ENCODE data around the gene FAM227B. TPM values are rescaled to one million over a fixed set of nuclear protein-coding genes. Genes with fewer than 3 reads are reported as not detected.

Gene FAM227B
- total and polyA plus RNA-seq, 2 of the 13 experiments (the other 11 are each of a cell fraction or from before 2014, with no cell fraction given), result 1.9 to 2.6 TPM

GRCh38 chr15:49622561-49622960, 1.9 kb upstream of the FAM227B start:
- H3K27ac ChIP-seq (ENCODE audit: extremely low read length, insufficient read depth, low read length), result no peak overlapping the region
- WGBS (ENCODE audit: low lambda C conversion rate), result 93% methylated on average over 3 of the region's 3 CpGs
- no peak overlapping the region for H2AFZ ChIP-seq (ENCODE audit: low read length)
- CTCF ChIA-PET (ENCODE audit: low intra/inter-chr PET ratio, low total read pairs), result no interaction called here
- H3K36me3 ChIP-seq (replicated peaks in 1 of 2; ENCODE audit: control insufficient read depth in 1 of 2, insufficient read depth in 2 of 2, low read length in 2 of 2), result peaks cover 2 to 9% of the 10 kb centered on the region in 2 experiments; a peak in 3 of 5 replicates
- no peaks in the 10 kb centered on the region; a peak in 1 of 5 replicates for H3K27me3 ChIP-seq (ENCODE audit: control insufficient read depth in 1 of 2, insufficient read depth in 2 of 2, low read length in 2 of 2)
- H3K4me1 ChIP-seq (ENCODE audit: insufficient read depth, low read length), result peaks cover 35% of the 10 kb centered on the region
- peaks cover 12% of the 10 kb centered on the region for H3K9me3 ChIP-seq (ENCODE audit: low read length)
- H3K4me2 ChIP-seq (ENCODE audit: low read depth, low read length), result peak overlapping the region; percentile 83
- FAIRE-seq (no peak), DNase-seq (ENCODE audit: low spot score) (no peak), ATAC-seq (no peak)
- H4K20me1 ChIP-seq (ENCODE audit: insufficient read depth, low read length), result no peaks in the 10 kb centered on the region
- TF ChIP-seq CBX5 (CRISPR knock-in tag; IDR thresholded peaks at IDR 0.05; ENCODE audit: borderline replicate concordance) (no peak), CTCF (CRISPR knock-in tag; IDR thresholded peaks at IDR 0.05) (peak; percentile 17; the same call in 1 of the 2 replicates)
- no peak overlapping the region for H3K9ac ChIP-seq (ENCODE audit: insufficient read depth, low read depth, low read length)
- in situ Hi-C loops (cut with HindIII; ENCODE audit: extremely low pct_ligation_motif_present, low pct_unique_long_range_greater_than_20kb), result no loop called here
- intact Hi-C loops (cut with micrococcal nuclease; ENCODE audit: unreplicated experiment), result no loop called here
- no TSS peak for BruUV-seq (replicated peaks)
- POLR2A ChIA-PET, result interaction anchor here (4.9 kb wide), 1 partner anchor 30 kb away, joined by 31 read pairs; no protein-coding TSS in a partner anchor
- H3K79me2 ChIP-seq (ENCODE audit: insufficient read depth, low read length), result peaks cover 13% of the 10 kb centered on the region
- no peak overlapping the region; a peak in 1 of 6 replicates for H3K4me3 ChIP-seq (replicated peaks in 1 of 3; ENCODE audit: insufficient read depth in 1 of 3, low read depth in 2 of 3, low read length in 3 of 3)

- in situ Hi-C loops (cut with HindIII; ENCODE audit: extremely low pct_ligation_motif_present, low pct_unique_long_range_greater_than_20kb) (no loop called here), intact Hi-C loops (cut with micrococcal nuclease; ENCODE audit: unreplicated experiment) (no loop called here)
- ChIA-PET POLR2A (interaction anchor here (4.9 kb wide), 1 partner anchor 29 kb away, joined by 31 read pairs; no protein-coding TSS in a partner anchor), CTCF (ENCODE audit: low intra/inter-chr PET ratio, low total read pairs) (no interaction called here)
- ATAC-seq (no peak), FAIRE-seq (no peak), DNase-seq (ENCODE audit: low spot score) (no peak)
- peak overlapping the region; percentile 90; the same call in 1 of the 2 replicates for H3K9ac ChIP-seq (ENCODE audit: insufficient read depth, low read depth, low read length)
- peak overlapping the region; percentile 92 for H3K27ac ChIP-seq (ENCODE audit: extremely low read length, insufficient read depth, low read length)
- H4K20me1 ChIP-seq (ENCODE audit: insufficient read depth, low read length), result no peaks in the 10 kb centered on the region
- TF ChIP-seq HMG20B (CRISPR knock-in tag; conservative IDR thresholded peaks at IDR 0.05) (no peak), CEBPG (CRISPR knock-in tag; IDR thresholded peaks at IDR 0.05) (0 out of 2 replicates have a peak, but pooled peaks have one; percentile 15)
- H3K4me1 ChIP-seq (ENCODE audit: insufficient read depth, low read length), result peaks cover 35% of the 10 kb centered on the region
- H2AFZ ChIP-seq (ENCODE audit: low read length), result no peak overlapping the region
- BruUV-seq (replicated peaks), result no TSS peak
- H3K27me3 ChIP-seq (ENCODE audit: control insufficient read depth in 1 of 2, insufficient read depth in 2 of 2, low read length in 2 of 2), result no peaks in the 10 kb centered on the region; a peak in 1 of 5 replicates
- peaks cover 13% of the 10 kb centered on the region for H3K79me2 ChIP-seq (ENCODE audit: insufficient read depth, low read length)
- peak overlapping the region; percentile 83 for H3K4me2 ChIP-seq (ENCODE audit: low read depth, low read length)
- H3K36me3 ChIP-seq (replicated peaks in 1 of 2; ENCODE audit: control insufficient read depth in 1 of 2, insufficient read depth in 2 of 2, low read length in 2 of 2), result peaks cover 2 to 9% of the 10 kb centered on the region in 2 experiments; a peak in 3 of 5 replicates
- H3K4me3 ChIP-seq (replicated peaks in 1 of 3; ENCODE audit: insufficient read depth in 1 of 3, low read depth in 2 of 3, low read length in 3 of 3), result peak overlapping the region; percentile 77 to 93 (median 85); a peak in 5 of 6 replicates
- WGBS (ENCODE audit: low lambda C conversion rate), result 69% methylated on average over 1 of the region's 1 CpG
- peaks cover 12% of the 10 kb centered on the region for H3K9me3 ChIP-seq (ENCODE audit: low read length)
Measured at GRCh38 chr15:49621887-49622286, 1.3 kb upstream of the FAM227B start.

Data from HepG2 (cell line).